Measurements from ENCODE around the gene DCTD. TPM values are rescaled to one million over a fixed set of nuclear protein-coding genes. Genes with fewer than 3 reads are reported as not detected.
"Not testable (repeated sequence)": the region's sequence is repeated elsewhere in the genome, so short reads cannot be mapped to it uniquely, and the experiment has no call there.

DCTD gene
- total RNA-seq, 1 donor from 2014 or later, result 76.8 TPM

- CTCF ChIA-PET, result no interaction called here
- Mint-ChIP-seq H3K4me3 (no peak overlapping the region), H3K4me1 (no peaks in the 10 kb centered on the region), H3K36me3 (ENCODE audit: low read depth) (peaks cover 85% of the 10 kb centered on the region), H3K9me3 (no peaks in the 10 kb centered on the region), H3K27ac (no peak overlapping the region), H3K27me3 (no peaks in the 10 kb centered on the region)
- TF ChIP-seq CTCF (IDR thresholded peaks at IDR 0.05), result no peak
- intact Hi-C loops (cut with micrococcal nuclease), result no loop called here
- DNase-seq (no peak), ATAC-seq (ENCODE audit: low read depth) (no peak)
- POLR2A ChIA-PET, result no interaction called here
Measured at GRCh38 chr4:182901337-182901736, 15.8 kb downstream of the DCTD start.

- H3K4me1 Mint-ChIP-seq; intact Hi-C loops (cut with micrococcal nuclease); H3K27ac Mint-ChIP-seq; DNase-seq; POLR2A ChIA-PET; H3K4me3 Mint-ChIP-seq; CTCF ChIA-PET; H3K27me3 Mint-ChIP-seq; H3K9me3 Mint-ChIP-seq; ATAC-seq (ENCODE audit: low read depth): not testable (repeated sequence)
- peaks cover 87% of the 10 kb centered on the region for H3K36me3 Mint-ChIP-seq (ENCODE audit: low read depth)
Measured at GRCh38 chr4:182900021-182900420, 17.2 kb downstream of the DCTD start.

- Mint-ChIP-seq H3K36me3 (ENCODE audit: low read depth) (peaks cover 87% of the 10 kb centered on the region), H3K27ac (no peak overlapping the region), H3K4me1 (no peaks in the 10 kb centered on the region), H3K27me3 (no peaks in the 10 kb centered on the region), H3K9me3 (no peaks in the 10 kb centered on the region), H3K4me3 (no peak overlapping the region)
- ATAC-seq (ENCODE audit: low read depth) (no peak), DNase-seq (no peak)
- POLR2A ChIA-PET, result no interaction called here
- intact Hi-C loops (cut with micrococcal nuclease), result no loop called here
- CTCF ChIA-PET, result no interaction called here
- no peak for TF ChIP-seq CTCF (IDR thresholded peaks at IDR 0.05)
Measured at GRCh38 chr4:182898479-182898799, 18.7 kb downstream of the DCTD start.

GRCh38 chr4:182897601-182898478 lies 19.3 kb downstream of the DCTD start:
- Mint-ChIP-seq H3K4me1 (no peaks in the 10 kb centered on the region), H3K27me3 (no peaks in the 10 kb centered on the region), H3K27ac (no peak overlapping the region), H3K4me3 (no peak overlapping the region), H3K36me3 (ENCODE audit: low read depth) (peaks cover 87% of the 10 kb centered on the region), H3K9me3 (no peaks in the 10 kb centered on the region)
- TF ChIP-seq CTCF (IDR thresholded peaks at IDR 0.05), result no peak
- CTCF ChIA-PET, result no interaction called here
- no peak for ATAC-seq (ENCODE audit: low read depth)
- no peak for DNase-seq
- intact Hi-C loops (cut with micrococcal nuclease), result no loop called here
- POLR2A ChIA-PET, result interaction anchor here (0.6 kb wide), 1 partner anchor 14 kb away, joined by 6 read pairs; no protein-coding TSS in a partner anchor

GRCh38 chr4:182896421-182896820 lies 20.8 kb downstream of the DCTD start:
- DNase-seq (no peak), ATAC-seq (ENCODE audit: low read depth) (no peak)
- Mint-ChIP-seq H3K27me3 (no peaks in the 10 kb centered on the region), H3K27ac (no peak overlapping the region), H3K9me3 (no peaks in the 10 kb centered on the region), H3K36me3 (ENCODE audit: low read depth) (peaks cover 93% of the 10 kb centered on the region), H3K4me3 (no peak overlapping the region), H3K4me1 (no peaks in the 10 kb centered on the region)
- ChIA-PET CTCF (no interaction called here), POLR2A (no interaction called here)
- intact Hi-C loops (cut with micrococcal nuclease), result no loop called here
- no peak for TF ChIP-seq CTCF (IDR thresholded peaks at IDR 0.05)
